Astrocyte (in vitro differentiated cells and primary cell): ENCODE data around the gene CABP7.

Experiments
- EZH2 ChIP-seq: IDR thresholded peaks from 2 replicates; pipeline ENCODE4 v1.6.1; 2012; ENCODE audit warnings: mild to moderate bottlenecking, low read length, inconsistent platforms; ENCODE audit not compliant: insufficient read depth
- TF ChIP-seq, protein P1 (sequence below): IDR thresholded peaks from 2 replicates; pipeline ENCODE4 v1.5.1; 2011; ENCODE audit warnings: low read depth, mild to moderate bottlenecking, inconsistent platforms, low read length, moderate library complexity; ENCODE audit not compliant: insufficient read depth

DNA sequence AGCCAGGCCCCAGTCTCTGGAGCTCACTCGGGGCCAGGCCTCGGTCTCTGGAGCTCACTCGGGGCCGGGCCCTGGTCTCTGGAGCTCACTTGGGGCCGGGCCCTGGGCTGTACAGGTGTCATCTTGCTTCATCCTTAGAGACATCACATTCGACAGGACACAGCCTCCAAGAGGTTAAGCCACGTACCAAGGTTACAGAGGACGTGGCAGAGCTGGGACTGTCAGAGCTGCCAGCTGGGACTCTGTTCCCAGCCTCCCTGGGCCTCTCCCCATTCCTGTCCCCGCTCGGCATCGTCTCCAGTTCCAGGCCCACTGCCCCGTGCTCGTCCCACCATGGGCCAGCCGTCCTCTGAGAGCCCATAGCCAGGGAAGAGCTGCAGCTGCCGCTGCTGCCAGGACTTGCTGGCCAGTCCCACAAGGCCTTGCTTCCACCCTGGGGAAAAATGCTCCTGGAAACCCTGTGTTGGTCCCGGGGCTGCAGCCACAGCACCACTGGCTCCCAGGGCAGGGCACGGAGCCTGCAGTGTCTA is 19.6 kb downstream of the CABP7 start:
- TF ChIP-seq, protein P1, sequence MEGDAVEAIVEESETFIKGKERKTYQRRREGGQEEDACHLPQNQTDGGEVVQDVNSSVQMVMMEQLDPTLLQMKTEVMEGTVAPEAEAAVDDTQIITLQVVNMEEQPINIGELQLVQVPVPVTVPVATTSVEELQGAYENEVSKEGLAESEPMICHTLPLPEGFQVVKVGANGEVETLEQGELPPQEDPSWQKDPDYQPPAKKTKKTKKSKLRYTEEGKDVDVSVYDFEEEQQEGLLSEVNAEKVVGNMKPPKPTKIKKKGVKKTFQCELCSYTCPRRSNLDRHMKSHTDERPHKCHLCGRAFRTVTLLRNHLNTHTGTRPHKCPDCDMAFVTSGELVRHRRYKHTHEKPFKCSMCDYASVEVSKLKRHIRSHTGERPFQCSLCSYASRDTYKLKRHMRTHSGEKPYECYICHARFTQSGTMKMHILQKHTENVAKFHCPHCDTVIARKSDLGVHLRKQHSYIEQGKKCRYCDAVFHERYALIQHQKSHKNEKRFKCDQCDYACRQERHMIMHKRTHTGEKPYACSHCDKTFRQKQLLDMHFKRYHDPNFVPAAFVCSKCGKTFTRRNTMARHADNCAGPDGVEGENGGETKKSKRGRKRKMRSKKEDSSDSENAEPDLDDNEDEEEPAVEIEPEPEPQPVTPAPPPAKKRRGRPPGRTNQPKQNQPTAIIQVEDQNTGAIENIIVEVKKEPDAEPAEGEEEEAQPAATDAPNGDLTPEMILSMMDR: no peak
- TF ChIP-seq EZH2: no peak
